ENCODE results near the gene POPDC2. TPM values are rescaled to one million over a fixed set of nuclear protein-coding genes. Genes with fewer than 3 reads are reported as not detected.

POPDC2 gene
- polyA plus RNA-seq, 1 donor: 12.2 TPM

DNA sequence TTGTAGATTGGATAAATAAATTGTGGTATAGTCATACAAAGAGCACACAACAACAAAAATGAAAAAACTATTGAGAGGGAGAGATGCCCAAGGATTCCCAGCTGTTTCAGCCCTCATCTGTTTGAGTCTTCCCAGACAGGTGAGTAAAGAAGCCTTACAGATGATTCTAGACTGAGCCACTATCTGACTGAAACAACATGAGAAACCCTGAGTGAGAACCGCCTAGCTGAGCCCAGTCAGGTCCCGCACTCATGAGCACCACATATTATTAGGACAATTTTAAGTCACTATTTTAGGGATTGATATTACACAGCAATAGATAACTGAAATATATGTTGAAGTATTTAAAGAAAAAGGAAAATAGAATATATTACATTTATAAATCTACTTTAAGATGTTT is 19.0 kb downstream of the POPDC2 start:
- Histone ChIP-seq H3K4me1 (ENCODE audit: control insufficient read depth, insufficient read depth, low read length) (peaks cover 3% of the 10 kb centered on the region), H3K4me3 (ENCODE audit: low read length) (no peak overlapping the region), H3K36me3 (ENCODE audit: control insufficient read depth, insufficient read depth, low read length) (peaks cover 2% of the 10 kb centered on the region), H3K27ac (ENCODE audit: low read length) (no peak overlapping the region), H3K27me3 (ENCODE audit: control insufficient read depth, insufficient read depth, low read length) (no peaks in the 10 kb centered on the region), H3K9me3 (ENCODE audit: control insufficient read depth, low read depth, low read length) (no peaks in the 10 kb centered on the region)
- WGBS (ENCODE audit: insufficient coverage, low lambda C conversion rate): 100% methylated on average over 1 of the region's 2 CpGs
- no peak for DNase-seq

DNA sequence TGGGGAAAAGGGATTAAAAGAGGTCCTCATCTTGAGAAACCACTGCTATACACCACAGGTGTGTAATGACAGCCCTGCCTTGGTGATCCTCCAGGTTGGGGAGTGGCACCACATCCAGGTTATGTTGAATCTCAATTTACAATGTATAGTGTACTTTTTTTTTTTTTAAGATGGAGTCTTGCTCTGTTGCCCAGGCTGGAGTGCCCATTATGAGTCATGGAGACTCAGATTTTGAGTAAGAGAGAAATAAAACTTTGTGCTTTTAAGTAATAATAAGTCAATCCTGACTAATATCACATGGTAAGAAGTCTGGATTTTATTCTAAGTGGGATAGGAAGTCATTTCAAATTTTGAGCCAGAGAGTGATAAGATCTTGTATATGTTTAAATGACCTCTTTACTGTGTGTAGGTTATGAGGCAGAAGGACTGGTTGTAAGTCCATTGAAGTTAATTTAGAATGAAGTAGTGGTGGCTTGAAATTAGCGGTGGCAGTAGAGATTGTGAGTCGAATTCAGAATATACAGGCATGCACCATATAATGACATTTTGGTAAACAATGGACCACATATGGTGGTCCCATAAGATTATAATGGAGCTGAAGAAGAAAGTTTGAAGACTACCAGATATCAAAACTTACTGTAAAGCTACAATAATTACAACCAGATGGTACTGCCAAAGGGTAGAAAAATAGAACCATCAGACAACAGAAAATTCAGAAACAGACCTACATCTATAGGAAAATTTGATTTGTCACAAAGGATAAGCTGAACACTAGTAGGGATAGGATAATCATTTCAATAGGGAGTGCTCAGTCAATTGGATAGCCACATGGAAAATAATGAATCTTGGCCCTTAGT is 20.7 kb downstream of the POPDC2 start:
- DNase-seq: no peak
- WGBS (ENCODE audit: insufficient coverage, low lambda C conversion rate): 100% methylated on average over 2 of the region's 2 CpGs
- peak overlapping the region; percentile 31 for H3K27ac ChIP-seq (ENCODE audit: low read length)
- no peaks in the 10 kb centered on the region for H3K27me3 ChIP-seq (ENCODE audit: control insufficient read depth, insufficient read depth, low read length)
- no peaks in the 10 kb centered on the region for H3K9me3 ChIP-seq (ENCODE audit: control insufficient read depth, low read depth, low read length)
- peaks cover 3% of the 10 kb centered on the region for H3K4me1 ChIP-seq (ENCODE audit: control insufficient read depth, insufficient read depth, low read length)
- no peak overlapping the region for H3K4me3 ChIP-seq (ENCODE audit: low read length)
- peaks cover 2% of the 10 kb centered on the region for H3K36me3 ChIP-seq (ENCODE audit: control insufficient read depth, insufficient read depth, low read length)

DNA sequence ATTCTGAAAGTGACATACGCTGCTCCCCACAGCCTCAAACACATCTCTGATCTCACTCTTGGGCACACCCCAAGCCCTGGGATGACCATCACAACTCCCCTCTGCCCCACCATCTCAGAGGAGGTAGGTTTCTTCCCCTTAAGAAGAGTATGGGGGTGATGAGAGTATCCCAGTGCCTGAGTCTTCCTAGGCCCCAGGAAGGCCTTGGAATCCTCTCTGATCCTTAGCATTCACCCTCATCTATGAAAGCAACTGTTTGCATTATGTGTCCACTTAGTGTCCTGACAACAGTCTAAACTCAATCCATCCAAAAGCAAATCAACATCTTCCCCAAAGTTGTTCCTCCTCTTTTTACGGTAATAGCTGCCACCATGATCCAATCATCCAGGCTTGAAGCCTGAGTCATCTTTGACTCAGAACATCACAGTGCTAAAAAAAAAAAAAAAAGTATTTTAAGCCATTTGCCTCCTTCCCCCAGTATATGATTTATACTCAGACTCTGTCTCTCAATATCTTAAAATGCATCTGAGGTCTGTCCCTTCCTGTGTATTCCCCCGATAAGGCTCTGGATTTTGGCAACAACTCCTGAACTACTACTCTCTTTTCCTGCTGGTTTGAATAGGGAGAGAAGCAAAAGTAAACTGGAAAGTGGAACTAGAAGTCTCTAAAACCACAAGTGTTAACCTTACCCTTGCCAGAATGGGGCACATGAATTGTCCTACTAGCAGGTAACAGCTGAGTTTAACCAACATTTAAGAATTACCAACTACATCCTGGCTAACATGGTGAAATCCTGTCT is 22.5 kb downstream of the POPDC2 start:
- 60% methylated on average over 1 of the region's 3 CpGs for WGBS (ENCODE audit: insufficient coverage, low lambda C conversion rate)
- H3K36me3 ChIP-seq (ENCODE audit: control insufficient read depth, insufficient read depth, low read length): peaks cover 2% of the 10 kb centered on the region
- no peak for DNase-seq
- H3K4me1 ChIP-seq (ENCODE audit: control insufficient read depth, insufficient read depth, low read length): peaks cover 3% of the 10 kb centered on the region
- H3K9me3 ChIP-seq (ENCODE audit: control insufficient read depth, low read depth, low read length): no peaks in the 10 kb centered on the region
- H3K27me3 ChIP-seq (ENCODE audit: control insufficient read depth, insufficient read depth, low read length): no peaks in the 10 kb centered on the region
- H3K4me3 ChIP-seq (ENCODE audit: low read length): no peak overlapping the region
- H3K27ac ChIP-seq (ENCODE audit: low read length): no peak overlapping the region

DNA sequence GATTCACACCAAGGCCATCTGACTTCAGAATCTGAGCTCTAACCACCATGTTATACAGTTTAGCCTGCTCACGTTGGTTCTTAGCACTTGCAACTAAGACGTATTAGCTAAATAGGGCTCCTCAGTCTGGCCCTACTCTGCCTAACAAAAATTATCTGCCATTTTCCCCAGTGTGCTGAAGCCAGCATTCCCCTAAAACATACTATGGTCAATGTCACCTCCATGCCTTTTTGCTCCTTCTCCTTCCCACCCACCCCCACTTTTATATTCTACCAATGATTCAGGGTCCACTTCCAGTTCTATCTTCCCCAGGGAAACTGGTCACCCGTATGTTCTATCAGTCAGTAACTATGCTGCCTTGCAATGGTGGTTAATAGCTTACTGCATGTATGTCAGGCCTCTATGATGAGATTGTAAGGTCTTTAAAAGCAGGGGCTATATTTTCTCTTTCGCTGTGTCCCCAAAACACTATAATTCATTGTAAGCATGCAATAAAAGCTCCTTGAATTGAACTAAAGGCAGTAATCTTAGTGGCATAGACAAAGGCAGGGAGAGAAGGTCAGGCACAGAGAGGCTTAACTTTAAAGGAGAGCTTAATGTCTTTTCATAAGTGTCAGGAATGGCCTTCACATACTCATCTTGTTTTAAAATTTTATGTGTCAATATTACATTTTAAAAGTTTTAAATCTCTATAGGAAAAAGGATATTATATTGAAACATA is 23.3 kb downstream of the POPDC2 start:
- no peaks in the 10 kb centered on the region for H3K9me3 ChIP-seq (ENCODE audit: control insufficient read depth, low read depth, low read length)
- WGBS (ENCODE audit: insufficient coverage, low lambda C conversion rate): no CpG with 5 or more reads among the region's 4 CpGs

DNA sequence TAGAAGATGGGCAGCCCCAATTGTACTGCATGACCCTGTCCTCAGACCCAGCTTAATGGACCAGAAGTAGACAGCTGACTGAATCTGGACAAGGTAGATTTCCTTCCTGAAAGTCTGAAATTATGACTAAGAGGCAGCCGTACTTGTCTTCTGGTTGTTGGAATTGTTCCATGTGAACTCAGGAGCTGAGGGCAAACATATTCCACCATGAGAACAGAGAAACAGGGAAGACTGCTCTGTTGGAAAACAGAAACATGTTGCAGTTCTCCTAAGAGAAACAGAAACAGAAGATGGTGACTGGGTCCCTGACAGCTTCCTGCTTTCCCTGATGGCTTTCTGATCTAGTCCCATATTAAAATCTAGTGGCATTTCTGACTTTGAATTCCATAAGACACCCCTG is 24.1 kb downstream of the POPDC2 start:
- WGBS (ENCODE audit: insufficient coverage, low lambda C conversion rate): no CpG with 5 or more reads among the region's 1 CpG
- Histone ChIP-seq H3K4me3 (ENCODE audit: low read length) (no peak overlapping the region), H3K9me3 (ENCODE audit: control insufficient read depth, low read depth, low read length) (no peaks in the 10 kb centered on the region), H3K36me3 (ENCODE audit: control insufficient read depth, insufficient read depth, low read length) (no peaks in the 10 kb centered on the region), H3K27ac (ENCODE audit: low read length) (no peak overlapping the region), H3K27me3 (ENCODE audit: control insufficient read depth, insufficient read depth, low read length) (no peaks in the 10 kb centered on the region), H3K4me1 (ENCODE audit: control insufficient read depth, insufficient read depth, low read length) (peaks cover 3% of the 10 kb centered on the region)
- no peak for DNase-seq

More for the DNA sequence above, 23.3 kb downstream of the POPDC2 start:
- Histone ChIP-seq H3K27me3 (ENCODE audit: control insufficient read depth, insufficient read depth, low read length) (no peaks in the 10 kb centered on the region), H3K27ac (ENCODE audit: low read length) (no peak overlapping the region), H3K4me1 (ENCODE audit: control insufficient read depth, insufficient read depth, low read length) (peaks cover 3% of the 10 kb centered on the region), H3K4me3 (ENCODE audit: low read length) (no peak overlapping the region), H3K36me3 (ENCODE audit: control insufficient read depth, insufficient read depth, low read length) (no peaks in the 10 kb centered on the region)
- DNase-seq: no peak

DNA sequence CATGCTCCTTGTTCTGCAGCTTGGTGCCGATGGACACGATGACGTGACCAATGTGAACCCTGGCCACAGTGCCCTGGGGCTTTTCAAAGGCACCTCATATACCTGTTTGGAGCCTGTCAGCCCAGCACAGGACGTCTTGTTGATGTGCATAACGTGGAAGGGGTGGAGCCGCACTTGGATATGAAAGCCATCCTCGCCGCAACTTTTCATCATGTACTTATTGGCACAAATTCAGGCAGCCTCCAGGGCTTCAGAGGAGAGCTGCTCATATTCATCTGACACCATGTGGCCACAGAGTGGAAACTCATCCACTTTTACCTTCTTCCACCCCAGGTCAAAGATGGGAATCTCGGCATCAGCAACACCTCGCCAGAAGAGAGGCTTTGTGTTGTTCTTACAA is 24.7 kb downstream of the POPDC2 start:
- no CpG with 5 or more reads among the region's 10 CpGs for whole genome bisulfite sequencing (ENCODE audit: insufficient coverage, low lambda C conversion rate)
- no peak overlapping the region for H3K27ac ChIP-seq (ENCODE audit: low read length)
- no peaks in the 10 kb centered on the region for H3K27me3 ChIP-seq (ENCODE audit: control insufficient read depth, insufficient read depth, low read length)
- no peak for DNase-seq
- H3K4me1 ChIP-seq (ENCODE audit: control insufficient read depth, insufficient read depth, low read length): peaks cover 3% of the 10 kb centered on the region
- H3K9me3 ChIP-seq (ENCODE audit: control insufficient read depth, low read depth, low read length): no peaks in the 10 kb centered on the region
- no peaks in the 10 kb centered on the region for H3K36me3 ChIP-seq (ENCODE audit: control insufficient read depth, insufficient read depth, low read length)
- H3K4me3 ChIP-seq (ENCODE audit: low read length): no peak overlapping the region

DNA sequence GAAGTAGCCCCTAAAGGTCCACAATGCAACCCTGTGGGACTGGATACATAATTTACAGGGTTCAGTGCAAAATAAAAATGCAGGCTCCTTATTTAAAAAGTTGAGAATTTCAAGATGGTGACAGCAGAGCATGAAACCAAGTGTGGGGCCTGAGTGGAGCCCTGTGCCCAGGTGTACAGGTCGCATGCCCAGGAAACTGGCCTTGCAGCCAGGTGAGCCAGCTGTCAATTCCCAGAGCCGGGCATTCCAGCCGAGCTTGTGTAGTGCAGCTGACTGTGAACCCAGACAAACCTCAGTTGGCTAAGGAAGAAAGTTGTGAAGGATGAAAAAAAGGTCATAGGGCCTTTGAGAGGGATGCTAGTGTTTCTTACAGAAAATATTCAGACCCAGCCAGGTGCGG is 27.6 kb downstream of the POPDC2 start:
- H3K4me3 ChIP-seq (ENCODE audit: low read length): no peak overlapping the region
- H3K27me3 ChIP-seq (ENCODE audit: control insufficient read depth, insufficient read depth, low read length): no peaks in the 10 kb centered on the region
- no peak overlapping the region for H3K27ac ChIP-seq (ENCODE audit: low read length)
- no CpG with 5 or more reads among the region's 4 CpGs for WGBS (ENCODE audit: insufficient coverage, low lambda C conversion rate)
- H3K36me3 ChIP-seq (ENCODE audit: control insufficient read depth, insufficient read depth, low read length): no peaks in the 10 kb centered on the region
- DNase-seq: no peak
- H3K4me1 ChIP-seq (ENCODE audit: control insufficient read depth, insufficient read depth, low read length): no peaks in the 10 kb centered on the region
- no peaks in the 10 kb centered on the region for H3K9me3 ChIP-seq (ENCODE audit: control insufficient read depth, low read depth, low read length)

DNA sequence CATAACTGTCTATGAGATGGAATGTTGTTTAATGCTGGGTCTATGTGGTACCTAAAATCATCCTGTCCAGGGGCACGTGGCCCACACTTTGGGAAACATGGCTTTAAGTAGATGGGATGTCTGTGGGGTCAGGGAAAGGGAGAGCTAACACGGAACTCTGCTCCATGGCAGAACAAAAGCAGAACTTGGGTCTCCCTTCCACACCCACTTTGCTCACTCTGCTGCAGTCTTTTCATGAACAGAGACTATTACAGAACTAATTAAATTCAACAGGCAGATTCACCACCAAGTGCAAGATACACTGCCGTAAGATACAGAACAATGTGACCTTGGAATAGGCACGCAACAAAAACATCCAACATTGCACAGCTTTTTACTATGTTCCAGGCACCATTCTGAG is 28.2 kb downstream of the POPDC2 start:
- 70% methylated on average over 2 of the region's 4 CpGs for WGBS (ENCODE audit: insufficient coverage, low lambda C conversion rate)
- no peak overlapping the region for H3K4me3 ChIP-seq (ENCODE audit: low read length)
- no peaks in the 10 kb centered on the region for H3K27me3 ChIP-seq (ENCODE audit: control insufficient read depth, insufficient read depth, low read length)
- no peak for DNase-seq
- H3K4me1 ChIP-seq (ENCODE audit: control insufficient read depth, insufficient read depth, low read length): no peaks in the 10 kb centered on the region
- no peak overlapping the region for H3K27ac ChIP-seq (ENCODE audit: low read length)
- no peaks in the 10 kb centered on the region for H3K36me3 ChIP-seq (ENCODE audit: control insufficient read depth, insufficient read depth, low read length)
- H3K9me3 ChIP-seq (ENCODE audit: control insufficient read depth, low read depth, low read length): no peaks in the 10 kb centered on the region

DNA sequence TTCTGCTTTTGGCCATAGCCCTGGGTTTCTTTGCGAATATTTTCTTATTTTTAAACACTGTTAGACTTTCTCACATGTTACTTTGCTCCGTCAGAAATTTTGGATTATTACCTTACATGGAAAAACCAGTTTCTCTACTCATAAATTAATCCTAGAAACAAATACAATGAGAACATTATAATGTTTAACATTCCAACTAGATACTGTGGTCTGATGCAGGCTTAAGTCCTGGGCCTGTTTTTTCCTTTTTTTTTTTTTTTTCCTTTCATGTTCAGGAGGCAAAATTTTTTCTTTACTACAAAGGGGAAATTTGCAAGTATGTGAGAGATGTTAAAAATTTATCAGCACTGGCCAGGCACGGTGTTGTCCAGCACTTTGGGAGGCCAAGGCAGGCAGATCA is 28.9 kb downstream of the POPDC2 start:
- no peaks in the 10 kb centered on the region for H3K9me3 ChIP-seq (ENCODE audit: control insufficient read depth, low read depth, low read length)
- 67% methylated on average over 1 of the region's 3 CpGs for WGBS (ENCODE audit: insufficient coverage, low lambda C conversion rate)
- no peaks in the 10 kb centered on the region for H3K36me3 ChIP-seq (ENCODE audit: control insufficient read depth, insufficient read depth, low read length)
- no peaks in the 10 kb centered on the region for H3K27me3 ChIP-seq (ENCODE audit: control insufficient read depth, insufficient read depth, low read length)
- no peaks in the 10 kb centered on the region for H3K4me1 ChIP-seq (ENCODE audit: control insufficient read depth, insufficient read depth, low read length)
- no peak for DNase-seq
- H3K27ac ChIP-seq (ENCODE audit: low read length): no peak overlapping the region
- H3K4me3 ChIP-seq (ENCODE audit: low read length): no peak overlapping the region

DNA sequence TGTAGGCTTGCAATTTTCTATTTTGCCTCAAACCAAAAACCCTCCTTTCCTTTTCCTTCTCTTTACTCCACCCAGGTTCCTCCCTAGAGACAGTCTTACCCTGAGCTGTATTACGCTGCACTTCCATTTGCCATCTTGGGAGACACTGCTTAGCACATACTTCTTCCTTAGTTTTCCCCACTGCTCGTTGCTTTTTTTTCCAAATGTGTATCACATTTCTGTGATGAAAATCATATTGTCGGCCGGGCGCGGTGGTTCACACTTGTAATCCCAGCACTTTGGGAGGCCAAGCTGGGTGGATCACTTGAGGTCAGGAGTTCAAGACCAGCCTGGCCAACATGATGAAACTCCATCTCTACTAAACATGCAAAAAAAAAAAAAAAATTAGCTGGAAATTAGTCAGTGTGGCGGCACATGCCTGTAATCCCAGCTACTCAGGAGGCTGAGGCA is 29.5 kb downstream of the POPDC2 start:
- no peak overlapping the region for H3K4me3 ChIP-seq (ENCODE audit: low read length)
- no peaks in the 10 kb centered on the region for H3K36me3 ChIP-seq (ENCODE audit: control insufficient read depth, insufficient read depth, low read length)
- H3K27ac ChIP-seq (ENCODE audit: low read length): no peak overlapping the region
- no peak for DNase-seq
- H3K9me3 ChIP-seq (ENCODE audit: control insufficient read depth, low read depth, low read length): no peaks in the 10 kb centered on the region
- H3K4me1 ChIP-seq (ENCODE audit: control insufficient read depth, insufficient read depth, low read length): no peaks in the 10 kb centered on the region
- no peaks in the 10 kb centered on the region for H3K27me3 ChIP-seq (ENCODE audit: control insufficient read depth, insufficient read depth, low read length)
- WGBS (ENCODE audit: insufficient coverage, low lambda C conversion rate): no CpG with 5 or more reads among the region's 7 CpGs

Measured in large intestine (tissue), 3 donors.